Measurements from ENCODE around the gene RNU5D-1. TPM values are rescaled to one million over a fixed set of nuclear protein-coding genes. Genes with fewer than 3 reads are reported as not detected.

RNU5D-1 gene
- total RNA-seq, 1 donor from 2014 or later: not detected

DNA sequence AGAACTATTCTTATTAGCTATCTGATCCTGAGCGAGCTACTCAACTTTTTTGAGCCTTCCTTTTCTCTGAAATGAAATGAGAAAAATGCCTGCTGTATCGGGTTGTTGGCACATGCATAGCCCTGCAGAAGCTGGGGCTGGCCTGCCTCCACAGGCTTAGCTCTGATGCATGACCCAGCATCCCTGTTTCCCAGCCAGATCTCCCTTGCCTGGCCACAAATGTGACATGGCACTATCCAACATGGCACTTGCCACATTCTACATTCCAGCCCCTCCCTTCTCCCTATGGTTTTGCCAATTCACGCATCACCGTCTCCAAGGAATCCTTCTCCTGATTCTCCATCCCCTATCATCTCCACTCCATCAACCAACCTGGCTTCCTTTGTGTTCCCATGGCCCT lies 13.8 kb downstream of the RNU5D-1 start:
- Mint-ChIP-seq H3K4me3 (ENCODE audit: unreplicated experiment) (no peak overlapping the region), H3K27me3 (ENCODE audit: unreplicated experiment) (peaks cover 19% of the 10 kb centered on the region), H3K36me3 (ENCODE audit: unreplicated experiment) (no peaks in the 10 kb centered on the region), H3K9me3 (ENCODE audit: unreplicated experiment) (no peaks in the 10 kb centered on the region), H3K27ac (ENCODE audit: unreplicated experiment) (no peak overlapping the region), H3K4me1 (ENCODE audit: unreplicated experiment) (peaks cover 6% of the 10 kb centered on the region)
- DNase-seq (ENCODE audit: extremely low spot score, unreplicated experiment): no peak
- TF ChIP-seq CTCF (IDR thresholded peaks at IDR 0.05): no peak

DNA sequence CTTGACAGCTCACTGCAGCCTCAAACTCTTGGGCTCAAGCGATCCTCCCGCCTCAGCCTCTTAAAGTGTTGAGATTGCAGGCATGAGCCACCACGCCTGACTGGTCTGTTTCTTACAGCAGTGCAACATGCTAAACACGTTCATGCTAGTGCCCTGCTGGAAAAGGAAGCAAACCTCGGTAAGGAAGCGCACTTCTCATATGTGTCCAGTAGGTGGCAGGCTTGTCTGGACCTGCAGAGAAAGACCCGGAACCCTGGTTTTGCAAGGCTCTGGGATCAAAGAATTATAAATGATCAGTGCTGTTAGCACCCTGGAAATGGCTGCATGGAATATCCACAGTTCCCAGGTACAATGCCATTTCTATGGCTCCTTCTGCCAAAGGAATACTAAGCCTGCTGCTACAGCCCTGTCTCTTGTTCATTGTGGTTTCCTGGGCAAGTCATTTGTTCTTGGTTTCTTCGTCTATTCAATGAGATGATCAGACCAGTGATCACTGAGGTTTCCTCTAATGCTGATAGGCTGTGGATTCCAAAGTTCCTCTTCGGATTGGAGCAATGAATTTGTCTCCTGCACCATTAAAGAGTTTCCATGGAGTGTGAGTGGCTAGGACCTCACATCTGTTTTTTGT lies 15.9 kb downstream of the RNU5D-1 start:
- Mint-ChIP-seq H3K27ac (ENCODE audit: unreplicated experiment) (no peak overlapping the region), H3K4me1 (ENCODE audit: unreplicated experiment) (peaks cover 2% of the 10 kb centered on the region), H3K9me3 (ENCODE audit: unreplicated experiment) (no peaks in the 10 kb centered on the region), H3K36me3 (ENCODE audit: unreplicated experiment) (no peaks in the 10 kb centered on the region), H3K4me3 (ENCODE audit: unreplicated experiment) (no peak overlapping the region), H3K27me3 (ENCODE audit: unreplicated experiment) (peaks cover 34% of the 10 kb centered on the region)
- DNase-seq (ENCODE audit: extremely low spot score, unreplicated experiment): no peak
- TF ChIP-seq CTCF (IDR thresholded peaks at IDR 0.05): peak; percentile 91

- H3K27ac Mint-ChIP-seq (ENCODE audit: unreplicated experiment): no peak overlapping the region
- H3K27me3 Mint-ChIP-seq (ENCODE audit: unreplicated experiment): peaks cover 34% of the 10 kb centered on the region
- DNase-seq (ENCODE audit: extremely low spot score, unreplicated experiment): no peak
- H3K4me1 Mint-ChIP-seq (ENCODE audit: unreplicated experiment): peaks cover 2% of the 10 kb centered on the region
- H3K36me3 Mint-ChIP-seq (ENCODE audit: unreplicated experiment): no peaks in the 10 kb centered on the region
- H3K4me3 Mint-ChIP-seq (ENCODE audit: unreplicated experiment): no peak overlapping the region
- no peaks in the 10 kb centered on the region for H3K9me3 Mint-ChIP-seq (ENCODE audit: unreplicated experiment)
- TF ChIP-seq CTCF (IDR thresholded peaks at IDR 0.05): no peak
These were observed 16.4 kb downstream of the RNU5D-1 start for GRCh38 chr1:44714532-44714931.

DNA sequence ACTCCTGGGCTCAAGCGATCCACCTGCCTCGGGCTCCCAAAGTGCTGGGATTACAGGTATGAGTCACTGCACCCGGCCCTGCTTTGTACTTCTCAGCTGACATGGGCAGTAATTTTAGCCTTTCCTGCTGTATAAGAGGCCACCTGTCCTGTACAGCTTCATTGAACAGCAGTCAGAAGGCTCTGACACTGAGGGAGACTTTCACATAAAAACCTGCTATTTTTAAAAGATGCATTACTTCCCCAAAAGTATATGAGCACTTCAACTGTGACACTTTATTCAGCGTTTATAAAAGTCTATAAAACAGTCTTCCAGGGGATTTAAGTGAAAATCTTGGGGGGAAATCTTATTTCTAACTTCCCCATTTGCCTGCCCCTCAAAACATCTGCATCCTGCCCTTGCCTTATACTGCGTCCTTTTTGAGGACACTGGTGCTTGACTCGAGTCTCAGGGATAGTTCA lies 17.6 kb downstream of the RNU5D-1 start:
- no peaks in the 10 kb centered on the region for H3K36me3 Mint-ChIP-seq (ENCODE audit: unreplicated experiment)
- no peak overlapping the region for H3K4me3 Mint-ChIP-seq (ENCODE audit: unreplicated experiment)
- no peak for DNase-seq (ENCODE audit: extremely low spot score, unreplicated experiment)
- H3K27ac Mint-ChIP-seq (ENCODE audit: unreplicated experiment): no peak overlapping the region
- TF ChIP-seq CTCF (IDR thresholded peaks at IDR 0.05): no peak
- H3K9me3 Mint-ChIP-seq (ENCODE audit: unreplicated experiment): no peaks in the 10 kb centered on the region
- H3K27me3 Mint-ChIP-seq (ENCODE audit: unreplicated experiment): peaks cover 34% of the 10 kb centered on the region
- H3K4me1 Mint-ChIP-seq (ENCODE audit: unreplicated experiment): peaks cover 2% of the 10 kb centered on the region

DNA sequence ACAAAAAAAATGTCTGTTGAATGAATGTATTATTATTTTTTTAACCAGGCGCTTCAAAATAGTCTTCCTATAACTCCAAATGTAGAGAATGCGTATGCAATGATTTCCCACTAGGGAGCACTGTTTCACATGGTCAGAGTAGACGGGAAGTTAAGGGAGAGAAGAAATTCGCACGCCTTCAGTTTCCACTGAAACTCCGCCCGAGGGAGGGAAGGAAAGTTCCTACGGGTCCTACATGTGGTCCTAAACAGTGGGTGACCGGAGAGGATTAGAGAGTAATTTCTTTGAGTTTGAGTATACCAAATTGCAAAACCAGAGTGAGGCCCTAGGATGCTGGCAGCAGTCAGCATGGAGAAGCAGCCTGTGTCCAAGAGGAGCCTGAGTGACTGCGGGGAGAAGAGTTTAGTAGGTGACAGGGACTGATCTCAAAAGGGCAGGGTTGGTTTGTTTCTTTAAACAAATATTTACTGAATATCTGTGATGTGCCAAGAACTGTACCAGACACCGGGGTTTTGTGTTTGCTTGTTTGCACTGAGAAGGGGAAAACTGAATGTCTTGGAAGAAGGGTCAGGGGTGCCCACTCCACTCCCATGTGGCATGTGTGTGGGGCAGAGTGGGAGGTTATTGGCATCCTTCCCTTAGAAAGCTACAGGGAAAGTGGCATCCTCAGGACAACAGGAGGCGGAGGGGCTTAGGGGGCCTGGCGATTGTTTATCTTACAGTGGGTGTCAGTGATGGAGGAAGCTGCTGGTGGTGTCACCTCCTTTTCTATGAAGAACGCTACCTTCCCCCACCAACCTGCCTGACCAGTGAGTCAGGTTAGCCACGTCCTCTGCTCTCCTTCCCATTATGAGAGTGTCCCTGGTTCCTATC lies 22.8 kb downstream of the RNU5D-1 start:
- peaks cover 15% of the 10 kb centered on the region for H3K27me3 Mint-ChIP-seq (ENCODE audit: unreplicated experiment)
- DNase-seq (ENCODE audit: extremely low spot score, unreplicated experiment): no peak
- peaks cover 12% of the 10 kb centered on the region for H3K4me1 Mint-ChIP-seq (ENCODE audit: unreplicated experiment)
- TF ChIP-seq CTCF (IDR thresholded peaks at IDR 0.05): peak; percentile 64
- H3K4me3 Mint-ChIP-seq (ENCODE audit: unreplicated experiment): no peak overlapping the region
- no peaks in the 10 kb centered on the region for H3K9me3 Mint-ChIP-seq (ENCODE audit: unreplicated experiment)
- H3K36me3 Mint-ChIP-seq (ENCODE audit: unreplicated experiment): no peaks in the 10 kb centered on the region
- no peak overlapping the region for H3K27ac Mint-ChIP-seq (ENCODE audit: unreplicated experiment)
